RWPE2 (cell line): ENCODE data around the gene MOSPD2.

Experiments
- ATAC-seq: fragments of 200-7000 bp; cut with Tn5 transposase; 3 replicates; pipeline ENCODE4 v1.9.1; 2021; ENCODE audit warnings: low read depth
- DNase-seq: peaks from one replicate; pipeline ENCODE4 v3.0.0-alpha.2; 2020; ENCODE audit warnings: low spot score
- H3K27ac ChIP-seq: fragments of 450-650 bp; 2 replicates; pipeline ENCODE4 v1.5.1; 2017; ENCODE audit warnings: mild to moderate bottlenecking; ENCODE audit not compliant: poor library complexity, severe bottlenecking
- H3K27me3 ChIP-seq: fragments of 250-450 bp; sonication (Bioruptor Pico); 2 replicates; pipeline ENCODE4 v1.5.1; 2021; ENCODE audit warnings: mild to moderate bottlenecking, moderate library complexity; ENCODE audit not compliant: insufficient read depth, poor library complexity, severe bottlenecking
- H3K36me3 ChIP-seq: fragments of 250-450 bp; sonication (Bioruptor Pico); 2 replicates; pipeline ENCODE4 v1.5.1; 2020; ENCODE audit warnings: low read depth, mild to moderate bottlenecking, moderate library complexity
- H3K4me1 ChIP-seq: fragments of 250-450 bp; sonication (Bioruptor Pico); 2 replicates; pipeline ENCODE4 v1.5.1; 2021; ENCODE audit warnings: mild to moderate bottlenecking, moderate library complexity; ENCODE audit not compliant: insufficient read depth, poor library complexity, severe bottlenecking
- H3K4me3 ChIP-seq: fragments of 250-450 bp; sonication (Bioruptor Pico); 2 replicates; pipeline ENCODE4 v1.5.1; 2021; ENCODE audit warnings: mild to moderate bottlenecking, moderate library complexity; ENCODE audit not compliant: severe bottlenecking
- H3K9me3 ChIP-seq: fragments of 250-450 bp; sonication (Bioruptor Pico); 2 replicates; pipeline ENCODE4 v1.5.1; 2021; ENCODE audit warnings: mild to moderate bottlenecking, moderate library complexity; ENCODE audit not compliant: severe bottlenecking
- TF ChIP-seq, protein P1 (sequence below): fragments of 450-650 bp; IDR thresholded peaks from one replicate; pipeline ENCODE4 v1.5.1; 2017; ENCODE audit warnings: mild to moderate bottlenecking, moderate library complexity; ENCODE audit not compliant: poor library complexity, severe bottlenecking

MOSPD2 gene

DNA sequence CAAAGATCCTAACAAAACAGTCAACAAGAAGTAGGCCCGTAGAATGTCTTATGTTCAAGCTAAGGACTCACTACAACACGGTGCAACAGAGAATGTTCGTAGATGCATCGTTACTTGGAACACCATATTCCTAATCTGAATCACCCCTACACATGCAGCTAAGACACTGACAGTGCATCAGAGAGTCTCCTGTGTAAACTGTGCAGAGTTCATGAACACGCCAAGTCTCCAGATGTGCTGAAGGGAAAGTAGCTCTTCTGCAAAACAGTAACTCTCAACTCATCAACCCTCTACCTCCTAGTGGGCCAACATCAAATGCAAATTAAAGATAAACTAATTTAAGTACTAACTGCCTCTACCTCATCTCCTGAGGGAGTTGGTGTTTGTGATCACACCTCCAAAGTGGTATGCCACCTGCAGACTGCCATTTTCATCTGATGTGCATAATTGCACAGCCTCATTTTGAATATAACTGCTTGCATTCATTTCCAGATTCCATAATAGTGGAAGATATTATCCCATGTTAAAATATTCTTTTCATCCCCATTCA, 73.5 kb downstream of the MOSPD2 start:
- ATAC-seq, result no peak
- no peaks in the 10 kb centered on the region for H3K9me3 ChIP-seq
- no peak overlapping the region for H3K4me3 ChIP-seq

DNA sequence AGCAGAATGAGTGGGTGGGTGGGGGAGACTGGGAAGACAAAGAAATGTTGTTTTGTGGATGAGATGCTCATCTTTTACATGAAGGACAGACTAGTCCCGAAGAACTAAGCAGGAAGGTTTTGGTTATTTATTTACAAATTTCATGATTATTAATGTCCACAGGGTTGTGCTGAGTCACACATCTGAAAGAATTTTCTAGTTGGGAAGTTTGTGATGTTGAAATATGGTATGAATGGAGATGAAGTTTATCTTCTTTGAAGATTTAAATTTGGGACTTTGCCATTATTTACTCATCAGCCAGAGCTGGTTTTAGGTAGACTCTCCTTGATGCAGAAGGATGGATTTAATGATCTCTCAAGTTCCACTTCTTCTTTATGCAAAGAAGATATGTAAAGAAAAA, 75.5 kb downstream of the MOSPD2 start:
- ATAC-seq (no peak), DNase-seq (no peak)
- no peak overlapping the region for H3K27ac ChIP-seq
- H3K4me3 ChIP-seq, result no peak overlapping the region
- TF ChIP-seq, protein P1, sequence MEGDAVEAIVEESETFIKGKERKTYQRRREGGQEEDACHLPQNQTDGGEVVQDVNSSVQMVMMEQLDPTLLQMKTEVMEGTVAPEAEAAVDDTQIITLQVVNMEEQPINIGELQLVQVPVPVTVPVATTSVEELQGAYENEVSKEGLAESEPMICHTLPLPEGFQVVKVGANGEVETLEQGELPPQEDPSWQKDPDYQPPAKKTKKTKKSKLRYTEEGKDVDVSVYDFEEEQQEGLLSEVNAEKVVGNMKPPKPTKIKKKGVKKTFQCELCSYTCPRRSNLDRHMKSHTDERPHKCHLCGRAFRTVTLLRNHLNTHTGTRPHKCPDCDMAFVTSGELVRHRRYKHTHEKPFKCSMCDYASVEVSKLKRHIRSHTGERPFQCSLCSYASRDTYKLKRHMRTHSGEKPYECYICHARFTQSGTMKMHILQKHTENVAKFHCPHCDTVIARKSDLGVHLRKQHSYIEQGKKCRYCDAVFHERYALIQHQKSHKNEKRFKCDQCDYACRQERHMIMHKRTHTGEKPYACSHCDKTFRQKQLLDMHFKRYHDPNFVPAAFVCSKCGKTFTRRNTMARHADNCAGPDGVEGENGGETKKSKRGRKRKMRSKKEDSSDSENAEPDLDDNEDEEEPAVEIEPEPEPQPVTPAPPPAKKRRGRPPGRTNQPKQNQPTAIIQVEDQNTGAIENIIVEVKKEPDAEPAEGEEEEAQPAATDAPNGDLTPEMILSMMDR, result no peak
- no peaks in the 10 kb centered on the region for H3K9me3 ChIP-seq
- no peaks in the 10 kb centered on the region for H3K27me3 ChIP-seq
- no peaks in the 10 kb centered on the region for H3K36me3 ChIP-seq
- no peaks in the 10 kb centered on the region for H3K4me1 ChIP-seq

More for the DNA sequence above, 73.5 kb downstream of the MOSPD2 start:
- no peak for DNase-seq
- Histone ChIP-seq H3K4me1 (no peaks in the 10 kb centered on the region), H3K27ac (no peak overlapping the region), H3K27me3 (no peaks in the 10 kb centered on the region), H3K36me3 (no peaks in the 10 kb centered on the region)
- TF ChIP-seq, protein P1, result no peak

DNA sequence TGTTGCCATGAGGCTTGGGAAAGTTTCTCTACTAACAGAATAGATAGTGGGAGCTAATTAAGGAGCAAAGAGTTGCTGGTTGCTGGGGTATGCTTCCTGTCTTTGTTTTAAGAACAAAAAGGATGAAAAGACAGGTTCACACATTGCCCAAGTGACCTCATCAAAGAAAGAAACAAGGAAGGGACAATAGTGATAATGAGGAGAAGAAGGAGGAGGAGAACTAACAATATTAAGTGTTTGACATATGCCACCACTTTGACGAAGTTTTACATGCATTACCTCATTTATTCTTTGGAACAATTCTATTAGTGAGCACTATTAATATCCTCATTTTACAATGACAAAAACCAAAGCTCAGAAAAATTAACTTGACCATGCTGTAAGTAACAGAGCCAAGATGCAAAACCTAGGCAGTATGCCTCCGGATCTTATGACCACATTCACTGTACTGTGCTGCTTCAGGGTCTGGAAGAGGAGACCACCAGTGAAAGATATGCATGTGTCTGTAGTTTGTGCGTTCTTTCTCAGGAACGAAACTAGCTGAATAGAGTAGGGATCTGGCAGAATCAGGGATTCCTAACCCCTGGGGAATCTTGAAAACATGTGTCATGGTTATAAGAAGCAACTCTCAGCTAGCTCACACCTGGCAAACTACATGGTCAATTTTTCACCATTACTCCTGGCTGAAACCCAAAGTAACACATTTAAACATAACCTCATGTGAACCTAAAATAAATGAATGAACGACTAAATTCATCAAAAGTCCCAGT, 83.8 kb downstream of the MOSPD2 start:
- TF ChIP-seq, protein P1, result no peak
- no peaks in the 10 kb centered on the region for H3K27me3 ChIP-seq
- no peak overlapping the region for H3K27ac ChIP-seq
- no peak overlapping the region for H3K4me3 ChIP-seq
- H3K36me3 ChIP-seq, result no peaks in the 10 kb centered on the region
- ATAC-seq (no peak), DNase-seq (no peak)
- no peaks in the 10 kb centered on the region for H3K9me3 ChIP-seq
- no peaks in the 10 kb centered on the region for H3K4me1 ChIP-seq

DNA sequence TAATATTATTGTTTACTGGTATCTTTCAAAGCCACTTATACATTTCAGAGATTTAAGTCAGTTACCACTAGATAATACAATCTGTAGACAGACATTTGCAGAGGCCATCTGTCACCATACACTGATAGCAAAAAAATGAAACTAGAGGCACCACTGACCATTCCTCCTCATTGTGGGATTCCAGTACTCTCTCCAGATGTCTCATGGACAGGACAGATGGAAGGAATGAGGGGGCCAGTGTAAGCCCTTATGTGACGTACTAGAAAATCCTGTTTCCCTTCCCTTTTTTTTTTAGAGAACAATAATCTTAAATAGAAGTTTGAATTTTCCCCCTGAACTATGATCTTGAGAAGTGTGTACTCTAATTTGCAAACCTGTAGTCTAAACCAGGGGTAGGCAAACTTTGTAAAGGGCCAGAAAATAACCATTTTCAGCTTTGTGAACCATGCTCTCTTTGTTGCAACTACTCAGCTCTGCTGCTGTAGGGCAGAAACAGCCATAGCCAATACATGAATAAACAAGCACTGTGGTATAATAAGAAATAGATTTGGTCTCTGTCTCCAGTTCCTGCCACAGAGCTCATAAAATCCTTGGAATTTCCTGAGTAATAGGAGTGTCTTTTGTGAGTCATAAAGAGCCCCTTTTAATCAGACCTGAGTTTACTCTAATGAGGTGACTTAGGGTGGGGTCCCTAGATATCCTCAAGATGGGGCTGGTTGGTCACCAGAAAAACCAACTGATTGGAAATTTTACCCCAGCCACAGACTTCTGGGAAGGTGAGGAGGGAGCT, 90.4 kb downstream of the MOSPD2 start:
- no peak for DNase-seq
- peaks cover 17% of the 10 kb centered on the region for H3K4me1 ChIP-seq
- peak; percentile 94 for ATAC-seq
- no peaks in the 10 kb centered on the region for H3K36me3 ChIP-seq
- no peaks in the 10 kb centered on the region for H3K27me3 ChIP-seq
- peak overlapping the region; percentile 81 for H3K27ac ChIP-seq
- H3K9me3 ChIP-seq, result no peaks in the 10 kb centered on the region
- TF ChIP-seq, protein P1, result no peak
- no peak overlapping the region for H3K4me3 ChIP-seq
